Gastrocnemius medialis (tissue), 4 donors: ENCODE results near the gene RAD51B. TPM values are rescaled to one million over a fixed set of nuclear protein-coding genes. Genes with fewer than 3 reads are reported as not detected.

Experiments
- ATAC-seq, 2 donors: fragments of 150-250 bp; one replicate each; pipeline ENCODE4 v1.9.1; 2016
- DNase-seq, 2 donors: peaks; one replicate each; pipeline ENCODE4 v3.0.0-alpha.2; 2019
- H3K27ac ChIP-seq, 4 donors: fragments of 200-600 bp; sonication (generic); 1 replicate in 1 of 4; 2 replicates in 3 of 4; pipeline ENCODE4 v1.5.1; 2016 to 2018; ENCODE audit warnings: mild to moderate bottlenecking in 2 of 4, moderate library complexity in 1 of 4
- H3K27me3 ChIP-seq, 3 donors: fragments of 200-600 bp; sonication (generic) in 2 of 3; 1 replicate in 1 of 3; 2 replicates in 2 of 3; pipeline versions ENCODE4 v1.5.1 to v1.6.0; 2016 to 2019; ENCODE audit warnings: mild to moderate bottlenecking in 1 of 3, moderate library complexity in 1 of 3
- H3K36me3 ChIP-seq, 2 donors: fragments of 200-600 bp; sonication (generic) in 1 of 2; one replicate each; pipeline ENCODE4 v1.5.1; 2017 to 2018
- H3K4me1 ChIP-seq, 2 donors: fragments of 200-600 bp; sonication (generic) in 1 of 2; one replicate each; pipeline ENCODE4 v1.5.1; 2016 to 2017; ENCODE audit warnings: mild to moderate bottlenecking in 2 of 2
- H3K4me3 ChIP-seq, 4 donors: fragments of 200-600 bp; sonication (generic) in 3 of 4; 1 replicate in 1 of 4; 2 replicates in 3 of 4; pipeline ENCODE4 v1.5.1; 2016 to 2019; ENCODE audit warnings: mild to moderate bottlenecking in 2 of 4
- H3K9me3 ChIP-seq, 3 donors: fragments of 200-600 bp; sonication (generic) in 2 of 3; 1 replicate in 1 of 3; 2 replicates in 2 of 3; pipeline ENCODE4 v1.5.1; 2016 to 2019
- POLR2A ChIP-seq, 2 donors: fragments of 450-650 bp; IDR thresholded peaks; one replicate each; pipeline ENCODE4 v1.6.1; 2017; ENCODE audit warnings: antibody characterized with exemption in 2 of 2, mild to moderate bottlenecking in 2 of 2, moderate library complexity in 2 of 2
- in situ Hi-C, 4 donors: fragments of 200-750 bp; cut with MboI; loops; one replicate each; pipeline versions ENCODE4 v1.15.0 to v1.8.0; 2017; ENCODE audit warnings: low sequenced_read_pairs in 4 of 4
- intact Hi-C: fragments of 100-400 bp; cut with DNase I; formaldehyde crosslinking; loops from one replicate; pipeline ENCODE4 v1.15.1; 2023; ENCODE audit warnings: low total_unique reads
- total RNA-seq, 4 donors: library from RNA; depleted of rRNA; stranded (reverse); fragments of >200 nt; gene quantifications; one replicate each; pipeline versions ENCODE4 v1.1.0 to v1.2.3, GENCODE V29; 2016
- TF ChIP-seq, protein P1 (sequence below), 5 experiments: fragments of 450-650 bp in 3 of 5; fragments of 200-600 bp in 2 of 5; sonication (generic) in 2 of 5; IDR thresholded peaks in 4 of 5; conservative IDR thresholded peaks in 1 of 5; 1 replicate in 4 of 5; 2 replicates in 1 of 5; pipeline ENCODE4 v1.5.1; 2016 to 2019; ENCODE audit warnings: antibody characterized with exemption in 5 of 5, mild to moderate bottlenecking in 3 of 5, moderate library complexity in 3 of 5

The RAD51B gene
- total RNA-seq, 4 donors from 2014 or later: 1.6 to 3.3 (median 2.4) TPM

GRCh38 chr14:68652433-68652690 is 832.8 kb downstream of the RAD51B start:
- intact Hi-C loops: no loop called here
- Histone ChIP-seq H3K9me3 (no peaks in the 10 kb centered on the region), H3K27me3 (no peaks in the 10 kb centered on the region), H3K4me1 (peaks cover 27 to 30% of the 10 kb centered on the region in 2 donors), H3K4me3 (no peak overlapping the region), H3K27ac (peak overlapping the region in 3 of 4 donors; percentile 37 to 64 (median 40)), H3K36me3 (no peaks in the 10 kb centered on the region)
- DNase-seq: no peak
- in situ Hi-C loops: no loop called here
- no peak for ATAC-seq
- TF ChIP-seq, protein P1, sequence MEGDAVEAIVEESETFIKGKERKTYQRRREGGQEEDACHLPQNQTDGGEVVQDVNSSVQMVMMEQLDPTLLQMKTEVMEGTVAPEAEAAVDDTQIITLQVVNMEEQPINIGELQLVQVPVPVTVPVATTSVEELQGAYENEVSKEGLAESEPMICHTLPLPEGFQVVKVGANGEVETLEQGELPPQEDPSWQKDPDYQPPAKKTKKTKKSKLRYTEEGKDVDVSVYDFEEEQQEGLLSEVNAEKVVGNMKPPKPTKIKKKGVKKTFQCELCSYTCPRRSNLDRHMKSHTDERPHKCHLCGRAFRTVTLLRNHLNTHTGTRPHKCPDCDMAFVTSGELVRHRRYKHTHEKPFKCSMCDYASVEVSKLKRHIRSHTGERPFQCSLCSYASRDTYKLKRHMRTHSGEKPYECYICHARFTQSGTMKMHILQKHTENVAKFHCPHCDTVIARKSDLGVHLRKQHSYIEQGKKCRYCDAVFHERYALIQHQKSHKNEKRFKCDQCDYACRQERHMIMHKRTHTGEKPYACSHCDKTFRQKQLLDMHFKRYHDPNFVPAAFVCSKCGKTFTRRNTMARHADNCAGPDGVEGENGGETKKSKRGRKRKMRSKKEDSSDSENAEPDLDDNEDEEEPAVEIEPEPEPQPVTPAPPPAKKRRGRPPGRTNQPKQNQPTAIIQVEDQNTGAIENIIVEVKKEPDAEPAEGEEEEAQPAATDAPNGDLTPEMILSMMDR (IDR thresholded peaks at IDR 0.05 in 4 of 5, conservative IDR thresholded peaks at IDR 0.05 in 1 of 5): no peak
- no peak for TF ChIP-seq POLR2A (IDR thresholded peaks at IDR 0.05)

GRCh38 chr14:68653108-68653507 is 833.5 kb downstream of the RAD51B start:
- H3K27me3 ChIP-seq: no peaks in the 10 kb centered on the region
- H3K27ac ChIP-seq: no peak overlapping the region
- H3K4me1 ChIP-seq: peaks cover 27 to 30% of the 10 kb centered on the region in 2 donors
- TF ChIP-seq, protein P1 (IDR thresholded peaks at IDR 0.05 in 4 of 5, conservative IDR thresholded peaks at IDR 0.05 in 1 of 5): no peak
- no peak for TF ChIP-seq POLR2A (IDR thresholded peaks at IDR 0.05)
- intact Hi-C loops (no loop called here), in situ Hi-C loops (no loop called here)
- ATAC-seq (no peak), DNase-seq (no peak)
- H3K4me3 ChIP-seq: no peak overlapping the region
- H3K36me3 ChIP-seq: no peaks in the 10 kb centered on the region
- H3K9me3 ChIP-seq: no peaks in the 10 kb centered on the region

DNA sequence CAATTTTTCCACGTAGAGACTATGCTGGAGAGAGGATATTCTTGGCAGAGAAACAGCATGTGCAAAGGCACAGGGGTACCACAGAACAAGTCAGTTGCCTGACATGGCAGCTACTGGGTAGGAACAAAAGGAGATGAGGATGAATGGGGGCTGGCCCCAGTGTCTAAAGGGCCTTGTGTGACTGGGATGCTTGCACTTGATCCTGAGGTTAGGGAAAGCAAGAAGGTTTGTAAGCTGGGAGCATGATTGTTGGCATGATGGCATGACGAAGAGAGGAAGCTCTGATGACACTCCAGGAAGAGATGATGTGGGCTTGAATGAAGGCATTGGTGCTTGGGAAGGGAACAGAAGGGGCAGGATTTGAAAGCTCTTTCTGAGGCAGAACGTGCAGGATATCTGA is 834.2 kb downstream of the RAD51B start:
- intact Hi-C loops: no loop called here
- TF ChIP-seq, protein P1 (IDR thresholded peaks at IDR 0.05 in 4 of 5, conservative IDR thresholded peaks at IDR 0.05 in 1 of 5): no peak
- no peak for TF ChIP-seq POLR2A (IDR thresholded peaks at IDR 0.05)

GRCh38 chr14:68654471-68654941 is 834.9 kb downstream of the RAD51B start:
- DNase-seq: no peak
- ATAC-seq: no peak
- peaks cover 31 to 38% of the 10 kb centered on the region in 2 donors for H3K4me1 ChIP-seq
- in situ Hi-C loops: no loop called here
- no peaks in the 10 kb centered on the region for H3K27me3 ChIP-seq
- TF ChIP-seq, protein P1 (IDR thresholded peaks at IDR 0.05 in 4 of 5, conservative IDR thresholded peaks at IDR 0.05 in 1 of 5): no peak
- TF ChIP-seq POLR2A (IDR thresholded peaks at IDR 0.05): no peak
- no peaks in the 10 kb centered on the region for H3K9me3 ChIP-seq
- H3K36me3 ChIP-seq: no peaks in the 10 kb centered on the region
- H3K27ac ChIP-seq: no peak overlapping the region
- H3K4me3 ChIP-seq: no peak overlapping the region
- intact Hi-C loops: no loop called here

More for the DNA sequence above, 834.2 kb downstream of the RAD51B start:
- ATAC-seq (no peak), DNase-seq (no peak)
- Histone ChIP-seq H3K27ac (no peak overlapping the region), H3K4me3 (no peak overlapping the region), H3K36me3 (no peaks in the 10 kb centered on the region), H3K4me1 (peaks cover 28 to 31% of the 10 kb centered on the region in 2 donors), H3K9me3 (no peaks in the 10 kb centered on the region), H3K27me3 (no peaks in the 10 kb centered on the region)
- in situ Hi-C loops: no loop called here
